IMR-90 (cell line): ENCODE data around the gene DGKQ. TPM values are rescaled to one million over a fixed set of nuclear protein-coding genes. Genes with fewer than 3 reads are reported as not detected.

Experiments used
- ATAC-seq: fragments of 200-7000 bp; cut with Tn5 transposase; 2 replicates; pipeline ENCODE4 v1.9.1; 2020; ENCODE audit warnings: low read depth, mild to moderate bottlenecking, moderate library complexity
- BruUV-seq: library from RNA; stranded (reverse); fragments of 400-500 nt; replicated peaks from 2 replicates; lab custom pipeline; 2021; lab: Mats Ljungman, UMichigan
- CTCF ChIA-PET: fragments of 300-600 bp; formaldehyde crosslinking; extraction: SDS; loops from one replicate; lab custom pipeline; 2021; ENCODE audit warnings: antibody characterized with exemption; lab: Yijun Ruan, JAX
- POLR2A ChIA-PET: fragments of 300-600 bp; sonication (Branson Sonifier 250); formaldehyde crosslinking; loops from one replicate; lab custom pipeline; 2022; ENCODE audit warnings: antibody characterized with exemption; ENCODE audit not compliant: unreplicated experiment; lab: Charles Lee
- DNase-seq: peaks from one replicate; pipeline ENCODE4 v3.0.0; 2013
- H2AFZ ChIP-seq: replicated peaks from 2 replicates; pipeline ENCODE3; 2013; ENCODE audit warnings: low read length, mild to moderate bottlenecking; ENCODE audit not compliant: poor library complexity
- H2AK5ac ChIP-seq: 2 replicates; pipeline ENCODE4 v1.6.1; 2013; ENCODE audit warnings: low read depth, low read length, inconsistent platforms
- H2AK9ac ChIP-seq: replicated peaks from 2 replicates; pipeline ENCODE3; 2013; ENCODE audit warnings: mild to moderate bottlenecking, low read depth, low read length, moderate library complexity; ENCODE audit not compliant: poor library complexity
- H2BK120ac ChIP-seq: 2 replicates; pipeline ENCODE4 v1.6.1; 2013; ENCODE audit warnings: low read depth, low read length, inconsistent platforms
- H2BK15ac ChIP-seq: 3 replicates; pipeline ENCODE4 v1.6.1; 2013; ENCODE audit warnings: low read depth, low read length, inconsistent platforms
- H2BK20ac ChIP-seq: 2 replicates; pipeline ENCODE4 v1.6.1; 2013; ENCODE audit warnings: low read depth, mild to moderate bottlenecking, inconsistent platforms, low read length, moderate library complexity
- H2BK5ac ChIP-seq: 2 replicates; pipeline ENCODE4 v1.6.1; 2013; ENCODE audit warnings: mild to moderate bottlenecking, low read depth, low read length, inconsistent platforms; ENCODE audit not compliant: poor library complexity, severe bottlenecking
- H3K14ac ChIP-seq: replicated peaks from 2 replicates; pipeline ENCODE4 v1.6.1; 2013; ENCODE audit warnings: low read depth, low read length, inconsistent platforms
- H3K18ac ChIP-seq: 2 replicates; pipeline ENCODE4 v1.6.1; 2013; ENCODE audit warnings: low read depth, low read length, control low read depth
- H3K23ac ChIP-seq: 2 replicates; pipeline ENCODE4 v1.6.1; 2013; ENCODE audit warnings: low read depth, low read length, inconsistent platforms
- H3K27ac ChIP-seq: 2 replicates; pipeline ENCODE4 v1.5.1; 2013; ENCODE audit warnings: mild to moderate bottlenecking, control low read depth, low read length; ENCODE audit not compliant: insufficient read depth
- H3K27me3 ChIP-seq: 2 replicates; pipeline ENCODE4 v1.6.1; 2013; ENCODE audit warnings: low read length; ENCODE audit not compliant: control insufficient read depth, insufficient read depth
- H3K36me3 ChIP-seq: 2 replicates; pipeline ENCODE4 v1.6.1; 2013; ENCODE audit warnings: low read length, mixed read lengths; ENCODE audit not compliant: control insufficient read depth, insufficient read depth
- H3K4ac ChIP-seq: 2 replicates; pipeline ENCODE4 v1.6.1; 2013; ENCODE audit warnings: low read depth, low read length, inconsistent platforms
- H3K4me1 ChIP-seq: 2 replicates; pipeline ENCODE4 v1.6.1; 2013; ENCODE audit warnings: low read length, mixed read lengths; ENCODE audit not compliant: control insufficient read depth, insufficient read depth
- H3K4me2 ChIP-seq: 2 replicates; pipeline ENCODE4 v1.6.1; 2013; ENCODE audit warnings: low read depth, mild to moderate bottlenecking, control low read depth, low read length, moderate library complexity
- H3K4me3 ChIP-seq: 2 replicates; pipeline ENCODE4 v1.5.1; 2013; ENCODE audit warnings: low read depth, mild to moderate bottlenecking, control low read depth, low read length, moderate library complexity; ENCODE audit not compliant: insufficient read depth
- H3K56ac ChIP-seq: 2 replicates; pipeline ENCODE4 v1.6.1; 2013; ENCODE audit warnings: low read length, inconsistent platforms; ENCODE audit not compliant: insufficient read depth; ENCODE audit errors: extremely low read depth
- H3K79me1 ChIP-seq, 2 experiments: 2 replicates each; pipeline ENCODE4 v1.6.1; 2013; ENCODE audit warnings: low read length in 2 of 2, inconsistent platforms in 1 of 2, low read depth in 1 of 2
- H3K9ac ChIP-seq: 2 replicates; pipeline ENCODE4 v1.6.1; 2013; ENCODE audit warnings: low read depth, low read length, control low read depth
- H3K9me1 ChIP-seq: 2 replicates; pipeline ENCODE4 v1.6.1; 2013; ENCODE audit warnings: low read length, inconsistent platforms; ENCODE audit not compliant: insufficient read depth
- H3K9me3 ChIP-seq: 2 replicates; pipeline ENCODE4 v1.6.1; 2013; ENCODE audit warnings: low read length; ENCODE audit not compliant: control insufficient read depth, insufficient read depth
- H4K20me1 ChIP-seq: 2 replicates; pipeline ENCODE4 v1.6.1; 2013; ENCODE audit warnings: low read length, inconsistent platforms; ENCODE audit not compliant: insufficient read depth
- H4K5ac ChIP-seq: 2 replicates; pipeline ENCODE4 v1.6.1; 2013; ENCODE audit warnings: mild to moderate bottlenecking, low read depth, low read length, control low read depth
- H4K8ac ChIP-seq, 2 experiments: 2 replicates each; pipeline ENCODE4 v1.6.1; 2013; ENCODE audit warnings: low read depth in 2 of 2, low read length in 2 of 2, control low read depth in 1 of 2, inconsistent platforms in 1 of 2
- H4K91ac ChIP-seq: 2 replicates; pipeline ENCODE4 v1.6.1; 2013; ENCODE audit warnings: low read depth, low read length, inconsistent platforms; ENCODE audit not compliant: insufficient read depth
- BHLHE40 ChIP-seq: fragments of 150-350 bp; IDR thresholded peaks from 2 replicates; pipeline ENCODE4 v1.6.1; 2016; ENCODE audit warnings: mild to moderate bottlenecking, low read depth, low read length
- CEBPB ChIP-seq: IDR thresholded peaks from 2 replicates; pipeline ENCODE4 v1.6.1; 2012; ENCODE audit warnings: low read depth, low read length, improper control_type of control experiment
- CHD1 ChIP-seq: IDR thresholded peaks from 2 replicates; pipeline ENCODE4 v1.6.1; 2012; ENCODE audit warnings: low read depth, low read length, improper control_type of control experiment
- CTCF ChIP-seq: conservative IDR thresholded peaks from 2 replicates; pipeline ENCODE4 v1.5.1; 2012; ENCODE audit warnings: mild to moderate bottlenecking, low read depth, low read length, improper control_type of control experiment
- ELK1 ChIP-seq: fragments of 150-350 bp; IDR thresholded peaks from 2 replicates; pipeline ENCODE4 v1.6.1; 2016; ENCODE audit warnings: low read depth, mild to moderate bottlenecking, low read length, moderate library complexity, borderline replicate concordance
- FOS ChIP-seq: fragments of 150-350 bp; IDR thresholded peaks from 2 replicates; pipeline ENCODE4 v1.6.1; 2016; ENCODE audit warnings: low read depth, low read length
- MAZ ChIP-seq: IDR thresholded peaks from 2 replicates; pipeline ENCODE4 v1.6.1; 2012; ENCODE audit warnings: low read depth, mild to moderate bottlenecking, low read length, improper control_type of control experiment, moderate library complexity, borderline replicate concordance
- MXI1 ChIP-seq: IDR thresholded peaks from 2 replicates; pipeline ENCODE4 v1.6.1; 2012; ENCODE audit warnings: low read depth, mild to moderate bottlenecking, low read length, moderate library complexity, borderline replicate concordance
- NFE2L2 ChIP-seq: fragments of 150-350 bp; IDR thresholded peaks from 2 replicates; pipeline ENCODE4 v1.6.1; 2016; ENCODE audit warnings: low read depth, mild to moderate bottlenecking, low read length
- POLR2A ChIP-seq: IDR thresholded peaks from 2 replicates; pipeline ENCODE4 v1.6.1; 2012; ENCODE audit warnings: mild to moderate bottlenecking, low read depth, low read length
- SMC3 ChIP-seq: fragments of 150-350 bp; IDR thresholded peaks from 2 replicates; pipeline ENCODE4 v1.6.1; 2016; ENCODE audit warnings: low read depth, mild to moderate bottlenecking, antibody characterized with exemption, low read length, moderate library complexity
- WGBS, 2 experiments: methylation state at CpG; one replicate each; pipeline versions ENCODE4 v1.1.5 to v1.1.7; 2013; ENCODE audit warnings: missing lambda C conversion rate in 2 of 2; ENCODE audit not compliant: insufficient read length in 1 of 2; ENCODE audit errors: extremely low coverage in 2 of 2; 5-methylcytosine and 5-hydroxymethylcytosine counted together
- dilution Hi-C: fragments of 300-500 bp; cut with HindIII; formaldehyde crosslinking; loops from one replicate; pipeline ENCODE4 v1.14.3; 2018; ENCODE audit warnings: low sequenced_read_pairs; ENCODE audit not compliant: unreplicated experiment
- in situ Hi-C: fragments of 300-500 bp; cut with MboI; formaldehyde crosslinking; loops from 3 replicates; pipeline ENCODE4 v1.14.3; 2019; ENCODE audit warnings: low sequenced_read_pairs, inconsistent platforms, mixed read lengths
- intact Hi-C: fragments of 100-400 bp; cut with micrococcal nuclease; formaldehyde crosslinking; loops from 2 replicates; pipeline ENCODE4 v1.10.0; 2022
- polyA plus RNA-seq, 3 experiments: library from polyadenylated mRNA; depleted of rRNA; stranded (reverse); fragments of >200 nt; gene quantifications; 2 replicates each; pipeline ENCODE4 v1.2.3, GENCODE V29; 2012; ENCODE audit warnings: low replicate concordance in 1 of 3
- total RNA-seq: library from RNA; depleted of rRNA; stranded (reverse); fragments of >200 nt; gene quantifications from 2 replicates; pipeline ENCODE4 v1.2.3, GENCODE V29; 2012
- TF ChIP-seq, protein P1 (sequence below): fragments of 150-350 bp; IDR thresholded peaks from 2 replicates; pipeline ENCODE4 v1.6.1; 2017; ENCODE audit warnings: mild to moderate bottlenecking, antibody characterized with exemption, low read length, low read depth

The DGKQ gene
- total and polyA plus RNA-seq, 2 of the 4 experiments (the other 2 are of a cell fraction): 4.3 to 15.6 TPM

- H3K79me1 ChIP-seq: peaks cover 9 to 65% of the 10 kb centered on the region in 2 experiments
- ChIA-PET CTCF (no interaction called here), POLR2A (no interaction called here)
- H3K56ac ChIP-seq: no peak overlapping the region
- H2AK9ac ChIP-seq: no peak overlapping the region
- no peak overlapping the region for H3K27ac ChIP-seq
- no peak overlapping the region for H3K18ac ChIP-seq
- no peak overlapping the region for H3K4ac ChIP-seq
- H3K9me3 ChIP-seq: no peaks in the 10 kb centered on the region
- no peak overlapping the region for H2BK15ac ChIP-seq
- H3K14ac ChIP-seq: no peak overlapping the region
- in situ Hi-C loops (no loop called here), intact Hi-C loops (no loop called here), dilution Hi-C loops (no loop called here)
- H3K9me1 ChIP-seq: peaks cover 5% of the 10 kb centered on the region; the same call in 1 of the 2 replicates
- no peak overlapping the region for H2BK5ac ChIP-seq
- BruUV-seq: no TSS peak
- no peak overlapping the region for H2BK20ac ChIP-seq
- no peak overlapping the region for H2AK5ac ChIP-seq
- no peak overlapping the region for H3K4me2 ChIP-seq
- no peak overlapping the region for H4K8ac ChIP-seq
- no peak for TF ChIP-seq CTCF
- no peak for TF ChIP-seq BHLHE40
- TF ChIP-seq SMC3: no peak
- TF ChIP-seq MAZ: no peak
- TF ChIP-seq MXI1: no peak
- no peak for TF ChIP-seq CEBPB
- TF ChIP-seq FOS: no peak
- TF ChIP-seq, protein P1, sequence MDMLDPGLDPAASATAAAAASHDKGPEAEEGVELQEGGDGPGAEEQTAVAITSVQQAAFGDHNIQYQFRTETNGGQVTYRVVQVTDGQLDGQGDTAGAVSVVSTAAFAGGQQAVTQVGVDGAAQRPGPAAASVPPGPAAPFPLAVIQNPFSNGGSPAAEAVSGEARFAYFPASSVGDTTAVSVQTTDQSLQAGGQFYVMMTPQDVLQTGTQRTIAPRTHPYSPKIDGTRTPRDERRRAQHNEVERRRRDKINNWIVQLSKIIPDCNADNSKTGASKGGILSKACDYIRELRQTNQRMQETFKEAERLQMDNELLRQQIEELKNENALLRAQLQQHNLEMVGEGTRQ: no peak
- no peak for TF ChIP-seq NFE2L2
- no peak for TF ChIP-seq CHD1
- no peak for TF ChIP-seq ELK1
- TF ChIP-seq POLR2A: no peak
- H3K27me3 ChIP-seq: no peaks in the 10 kb centered on the region
- no peak overlapping the region for H4K91ac ChIP-seq
- no peak overlapping the region for H2BK120ac ChIP-seq
- H2AFZ ChIP-seq: no peak overlapping the region
- H3K4me1 ChIP-seq: peaks cover 3% of the 10 kb centered on the region; the same call in 1 of the 2 replicates
- H3K23ac ChIP-seq: no peak overlapping the region
- peaks cover 72% of the 10 kb centered on the region for H4K20me1 ChIP-seq
- ATAC-seq (no peak), DNase-seq (no peak)
- 89% methylated on average over 13 of the region's 19 CpGs; no CpG with 5 or more reads in 1 of the 2 experiments for WGBS, 2 experiments
- H3K9ac ChIP-seq: no peak overlapping the region
- no peak overlapping the region for H3K4me3 ChIP-seq
- peaks cover 19% of the 10 kb centered on the region for H3K36me3 ChIP-seq
- H4K5ac ChIP-seq: no peak overlapping the region
These were observed 60.7 kb downstream of the DGKQ start for GRCh38 chr4:912548-913279.
